Sigmoid colon (tissue), 4 donors: Measurements from ENCODE around the gene ATP2C1.

Source experiments
- CTCF ChIP-seq, 4 experiments: fragments of 450-650 bp in 3 of 4; fragments of 200-600 bp in 1 of 4; IDR thresholded peaks; one replicate each; pipeline ENCODE4 v1.5.1; 2016 to 2019; ENCODE audit warnings: antibody characterized with exemption in 4 of 4, mild to moderate bottlenecking in 3 of 4, moderate library complexity in 2 of 4
- EP300 ChIP-seq, 4 donors: sonication (generic); formaldehyde crosslinking; IDR thresholded peaks; one replicate each; pipeline ENCODE4 v1.6.1; 2017; ENCODE audit warnings: antibody characterized with exemption in 4 of 4

DNA sequence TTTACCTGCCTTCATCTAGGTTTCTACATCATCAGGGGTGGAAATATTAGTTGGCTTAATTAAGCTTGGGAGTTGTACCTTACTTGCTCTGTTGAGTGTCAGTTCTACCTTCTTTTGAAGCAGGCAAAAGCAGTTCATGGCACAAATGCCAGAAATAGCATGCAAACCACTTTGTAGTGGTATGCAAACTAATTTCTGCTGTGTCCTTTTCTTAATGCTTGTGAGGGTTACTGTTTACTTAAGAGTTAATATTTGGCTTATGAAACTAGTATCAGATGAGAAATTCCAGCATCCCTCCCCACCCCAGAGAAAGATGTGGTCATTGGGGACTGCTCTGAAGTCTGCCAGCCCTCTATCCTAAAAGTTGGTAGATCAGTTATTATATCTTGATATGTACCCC is 7.1 kb downstream of the ATP2C1 start:
- TF ChIP-seq CTCF (IDR thresholded peaks at IDR 0.05), result no peak
- TF ChIP-seq EP300 (IDR thresholded peaks at IDR 0.05), result no peak
